Measurements from ENCODE around the gene LGALS14.
"Not testable (repeated sequence)": the region's sequence is repeated elsewhere in the genome, so short reads cannot be mapped to it uniquely, and the experiment has no call there.

Gene LGALS14

GRCh38 chr19:39671739-39672363 lies 32.4 kb upstream of the LGALS14 start:
- H3K4me1 ChIP-seq (ENCODE audit: insufficient read depth, low read length): no peaks in the 10 kb centered on the region
- peaks cover 3% of the 10 kb centered on the region for H3K27me3 ChIP-seq (ENCODE audit: insufficient read depth, low read length, poor library complexity)
- ATAC-seq (ENCODE audit: insufficient read depth, low read depth) (peak; percentile 59; the same call in 1 of the 3 replicates), DNase-seq (peak; percentile 23)
- H3K9me3 ChIP-seq (ENCODE audit: insufficient read depth, low read length, severe bottlenecking): no peaks in the 10 kb centered on the region
- no peak overlapping the region for H3K9ac ChIP-seq (ENCODE audit: low read depth, low read length)
- no peak for TF ChIP-seq EZH2 (IDR thresholded peaks at IDR 0.05; ENCODE audit: borderline replicate concordance, low read depth, low read length, severe bottlenecking)
- peak; percentile 68 for TF ChIP-seq CTCF (IDR thresholded peaks at IDR 0.05; ENCODE audit: borderline replicate concordance, extremely low read depth, low read length, poor library complexity, severe bottlenecking)
- no peaks in the 10 kb centered on the region for H4K20me1 ChIP-seq (ENCODE audit: insufficient read depth, low read length)
- no peak overlapping the region for H3K27ac ChIP-seq (ENCODE audit: low read length)
- no peaks in the 10 kb centered on the region for H3K36me3 ChIP-seq (ENCODE audit: insufficient read depth, low read length)
- H3K4me3 ChIP-seq (ENCODE audit: low read depth in 1 of 2, low read length in 2 of 2): no peak overlapping the region
- no peak overlapping the region for H3K4me2 ChIP-seq (ENCODE audit: insufficient read depth, low read length)
- no peaks in the 10 kb centered on the region for H3K79me2 ChIP-seq (ENCODE audit: insufficient read depth, low read length)
- no peak overlapping the region for H2AFZ ChIP-seq (ENCODE audit: low read depth, low read length)

DNA sequence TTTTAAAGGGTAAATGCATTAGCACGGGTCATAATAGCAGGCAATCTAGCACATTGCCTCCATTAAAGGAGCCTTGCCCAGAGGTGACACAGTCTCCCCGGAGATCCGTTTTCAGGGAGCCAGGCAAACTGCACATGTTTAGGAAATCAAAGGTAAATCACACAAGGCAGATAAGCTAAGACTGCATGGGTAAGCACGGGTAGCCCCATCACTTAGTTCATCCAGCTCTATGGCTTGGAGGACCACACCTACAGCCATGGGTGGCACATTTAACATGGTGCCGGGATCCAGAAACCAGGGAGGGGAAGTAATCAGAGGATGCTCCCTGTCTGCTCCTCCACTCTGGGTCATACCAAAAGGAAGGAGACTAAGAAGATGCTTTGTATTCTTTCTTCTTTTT lies 31.8 kb upstream of the LGALS14 start:
- H3K4me3 ChIP-seq (ENCODE audit: low read depth in 1 of 2, low read length in 2 of 2): no peak overlapping the region
- no peak for ATAC-seq (ENCODE audit: insufficient read depth, low read depth)
- H3K4me1 ChIP-seq (ENCODE audit: insufficient read depth, low read length): no peaks in the 10 kb centered on the region
- no peaks in the 10 kb centered on the region for H4K20me1 ChIP-seq (ENCODE audit: insufficient read depth, low read length)
- no peaks in the 10 kb centered on the region for H3K9me3 ChIP-seq (ENCODE audit: insufficient read depth, low read length, severe bottlenecking)
- DNase-seq: no peak
- TF ChIP-seq EZH2 (IDR thresholded peaks at IDR 0.05; ENCODE audit: borderline replicate concordance, low read depth, low read length, severe bottlenecking): no peak
- no peaks in the 10 kb centered on the region for H3K79me2 ChIP-seq (ENCODE audit: insufficient read depth, low read length)
- no peak overlapping the region for H3K9ac ChIP-seq (ENCODE audit: low read depth, low read length)
- H3K27me3 ChIP-seq (ENCODE audit: insufficient read depth, low read length, poor library complexity): peaks cover 3% of the 10 kb centered on the region
- H3K36me3 ChIP-seq (ENCODE audit: insufficient read depth, low read length): no peaks in the 10 kb centered on the region
- no peak overlapping the region for H3K27ac ChIP-seq (ENCODE audit: low read length)
- no peak overlapping the region for H3K4me2 ChIP-seq (ENCODE audit: insufficient read depth, low read length)
- H2AFZ ChIP-seq (ENCODE audit: low read depth, low read length): no peak overlapping the region

DNA sequence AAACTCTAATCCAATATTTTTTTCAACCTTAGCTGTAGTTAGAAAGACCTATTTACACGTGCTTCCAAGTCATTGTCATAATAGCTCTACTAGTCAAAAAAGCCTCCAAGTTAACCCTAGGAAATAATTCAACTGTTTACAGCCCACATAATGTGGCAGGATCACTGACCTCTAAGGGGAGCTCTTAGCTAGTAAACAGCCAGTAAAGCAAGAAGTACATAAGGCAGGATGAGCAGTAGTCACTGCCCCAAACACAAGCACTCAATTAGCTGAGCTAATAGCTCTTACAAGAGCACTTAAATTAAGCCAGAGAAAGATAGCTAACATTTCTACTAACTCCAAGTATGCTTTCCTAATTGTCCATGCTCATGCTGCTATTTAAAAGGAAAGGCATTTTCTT lies 30.4 kb upstream of the LGALS14 start:
- not testable (repeated sequence) for H3K4me2 ChIP-seq (ENCODE audit: insufficient read depth, low read length)

GRCh38 chr19:39676004-39676403 lies 28.3 kb upstream of the LGALS14 start:
- H2AFZ ChIP-seq (ENCODE audit: low read depth, low read length): no peak overlapping the region
- H3K79me2 ChIP-seq (ENCODE audit: insufficient read depth, low read length): no peaks in the 10 kb centered on the region
- no peak for TF ChIP-seq CTCF (IDR thresholded peaks at IDR 0.05; ENCODE audit: borderline replicate concordance, extremely low read depth, low read length, poor library complexity, severe bottlenecking)
- TF ChIP-seq EZH2 (IDR thresholded peaks at IDR 0.05; ENCODE audit: borderline replicate concordance, low read depth, low read length, severe bottlenecking): no peak
- no peaks in the 10 kb centered on the region for H3K9me3 ChIP-seq (ENCODE audit: insufficient read depth, low read length, severe bottlenecking)
- no peak overlapping the region for H3K4me3 ChIP-seq (ENCODE audit: low read depth in 1 of 2, low read length in 2 of 2)
- H3K27me3 ChIP-seq (ENCODE audit: insufficient read depth, low read length, poor library complexity): peaks cover 8% of the 10 kb centered on the region
- no peaks in the 10 kb centered on the region for H3K4me1 ChIP-seq (ENCODE audit: insufficient read depth, low read length)
- H3K36me3 ChIP-seq (ENCODE audit: insufficient read depth, low read length): no peaks in the 10 kb centered on the region
- H4K20me1 ChIP-seq (ENCODE audit: insufficient read depth, low read length): no peaks in the 10 kb centered on the region
- H3K27ac ChIP-seq (ENCODE audit: low read length): no peak overlapping the region
- ATAC-seq (ENCODE audit: insufficient read depth, low read depth) (no peak), DNase-seq (no peak)
- no peak overlapping the region for H3K4me2 ChIP-seq (ENCODE audit: insufficient read depth, low read length)
- H3K9ac ChIP-seq (ENCODE audit: low read depth, low read length): no peak overlapping the region

More for the DNA sequence above, 30.4 kb upstream of the LGALS14 start:
- ATAC-seq (ENCODE audit: insufficient read depth, low read depth); H3K9ac ChIP-seq (ENCODE audit: low read depth, low read length); H3K79me2 ChIP-seq (ENCODE audit: insufficient read depth, low read length); H2AFZ ChIP-seq (ENCODE audit: low read depth, low read length); H3K27ac ChIP-seq (ENCODE audit: low read length); H3K4me3 ChIP-seq (ENCODE audit: low read depth in 1 of 2, low read length in 2 of 2); H3K36me3 ChIP-seq (ENCODE audit: insufficient read depth, low read length); DNase-seq; H3K9me3 ChIP-seq (ENCODE audit: insufficient read depth, low read length, severe bottlenecking); H3K27me3 ChIP-seq (ENCODE audit: insufficient read depth, low read length, poor library complexity); H3K4me1 ChIP-seq (ENCODE audit: insufficient read depth, low read length); H4K20me1 ChIP-seq (ENCODE audit: insufficient read depth, low read length): not testable (repeated sequence)
